ENCODE data around the gene THADA. TPM values are rescaled to one million over a fixed set of nuclear protein-coding genes. Genes with fewer than 3 reads are reported as not detected.

THADA gene
- total RNA-seq, 1 donor, result 39.4 TPM

- Histone ChIP-seq H3K27me3 (ENCODE audit: insufficient read depth, low read length) (no peaks in the 10 kb centered on the region), H3K4me3 (ENCODE audit: insufficient read depth, low read length) (no peak overlapping the region), H3K27ac (ENCODE audit: low read depth, low read length) (no peak overlapping the region), H3K9me3 (ENCODE audit: low read depth, low read length) (no peaks in the 10 kb centered on the region), H4K20me1 (ENCODE audit: insufficient read depth, low read length) (no peaks in the 10 kb centered on the region), H3K36me3 (ENCODE audit: insufficient read depth, low read length) (no peaks in the 10 kb centered on the region), H2AFZ (ENCODE audit: low read length) (no peak overlapping the region), H3K79me2 (ENCODE audit: insufficient read depth, low read length) (no peaks in the 10 kb centered on the region), H3K4me1 (ENCODE audit: insufficient read depth, low read length) (peaks cover 2% of the 10 kb centered on the region), H3K4me2 (ENCODE audit: insufficient read depth, low read length) (no peak overlapping the region)
- no peak for DNase-seq (ENCODE audit: insufficient read length, low spot score, missing footprints)
- TF ChIP-seq CTCF (IDR thresholded peaks at IDR 0.05; ENCODE audit: extremely low read depth, low read depth, low read length), result no peak
These were observed 17.1 kb upstream of the THADA start for GRCh38 chr2:43612944-43613343.

GRCh38 chr2:43611987-43612894 is 16.4 kb upstream of the THADA start:
- no peaks in the 10 kb centered on the region for H3K9me3 ChIP-seq (ENCODE audit: low read depth, low read length)
- no peak overlapping the region for H3K27ac ChIP-seq (ENCODE audit: low read depth, low read length)
- TF ChIP-seq CTCF (IDR thresholded peaks at IDR 0.05; ENCODE audit: extremely low read depth, low read depth, low read length), result peak; percentile 90
- no peak overlapping the region for H2AFZ ChIP-seq (ENCODE audit: low read length)
- no peak overlapping the region for H3K4me2 ChIP-seq (ENCODE audit: insufficient read depth, low read length)
- H3K79me2 ChIP-seq (ENCODE audit: insufficient read depth, low read length), result no peaks in the 10 kb centered on the region
- no peaks in the 10 kb centered on the region for H3K27me3 ChIP-seq (ENCODE audit: insufficient read depth, low read length)
- no peaks in the 10 kb centered on the region for H3K4me1 ChIP-seq (ENCODE audit: insufficient read depth, low read length)
- DNase-seq (ENCODE audit: insufficient read length, low spot score, missing footprints), result peak; percentile 32
- H3K4me3 ChIP-seq (ENCODE audit: insufficient read depth, low read length), result no peak overlapping the region
- H4K20me1 ChIP-seq (ENCODE audit: insufficient read depth, low read length), result no peaks in the 10 kb centered on the region
- H3K36me3 ChIP-seq (ENCODE audit: insufficient read depth, low read length), result no peaks in the 10 kb centered on the region

- Histone ChIP-seq H3K79me2 (ENCODE audit: insufficient read depth, low read length) (no peaks in the 10 kb centered on the region), H3K27me3 (ENCODE audit: insufficient read depth, low read length) (no peaks in the 10 kb centered on the region), H4K20me1 (ENCODE audit: insufficient read depth, low read length) (no peaks in the 10 kb centered on the region), H3K4me3 (ENCODE audit: insufficient read depth, low read length) (no peak overlapping the region), H3K4me2 (ENCODE audit: insufficient read depth, low read length) (no peak overlapping the region), H2AFZ (ENCODE audit: low read length) (no peak overlapping the region), H3K4me1 (ENCODE audit: insufficient read depth, low read length) (no peaks in the 10 kb centered on the region), H3K36me3 (ENCODE audit: insufficient read depth, low read length) (no peaks in the 10 kb centered on the region), H3K9me3 (ENCODE audit: low read depth, low read length) (no peaks in the 10 kb centered on the region), H3K27ac (ENCODE audit: low read depth, low read length) (no peak overlapping the region)
- TF ChIP-seq CTCF (IDR thresholded peaks at IDR 0.05; ENCODE audit: extremely low read depth, low read depth, low read length), result no peak
- no peak for DNase-seq (ENCODE audit: insufficient read length, low spot score, missing footprints)
These were observed 14.5 kb upstream of the THADA start for GRCh38 chr2:43610361-43610760.

GRCh38 chr2:43609290-43609918 is 13.6 kb upstream of the THADA start:
- no peaks in the 10 kb centered on the region for H3K27me3 ChIP-seq (ENCODE audit: insufficient read depth, low read length)
- no peaks in the 10 kb centered on the region for H3K9me3 ChIP-seq (ENCODE audit: low read depth, low read length)
- no peaks in the 10 kb centered on the region for H3K79me2 ChIP-seq (ENCODE audit: insufficient read depth, low read length)
- no peak overlapping the region for H3K27ac ChIP-seq (ENCODE audit: low read depth, low read length)
- no peak overlapping the region for H2AFZ ChIP-seq (ENCODE audit: low read length)
- no peaks in the 10 kb centered on the region for H4K20me1 ChIP-seq (ENCODE audit: insufficient read depth, low read length)
- DNase-seq (ENCODE audit: insufficient read length, low spot score, missing footprints), result peak; percentile 22
- no peak overlapping the region for H3K4me3 ChIP-seq (ENCODE audit: insufficient read depth, low read length)
- peak; percentile 77 for TF ChIP-seq CTCF (IDR thresholded peaks at IDR 0.05; ENCODE audit: extremely low read depth, low read depth, low read length)
- no peak overlapping the region for H3K4me2 ChIP-seq (ENCODE audit: insufficient read depth, low read length)
- no peaks in the 10 kb centered on the region for H3K4me1 ChIP-seq (ENCODE audit: insufficient read depth, low read length)
- no peaks in the 10 kb centered on the region for H3K36me3 ChIP-seq (ENCODE audit: insufficient read depth, low read length)

Measured in osteoblast (primary cell).